Bronchial epithelial cell (primary cell): Measurements from ENCODE around the gene ARHGAP5. TPM values are rescaled to one million over a fixed set of nuclear protein-coding genes. Genes with fewer than 3 reads are reported as not detected.
"Not testable (repeated sequence)": the region's sequence is repeated elsewhere in the genome, so short reads cannot be mapped to it uniquely, and the experiment has no call there.

Experiments used
- DNase-seq: peaks from one replicate; pipeline ENCODE4 v3.0.0-alpha.2; 2010; ENCODE audit warnings: low read depth
- FAIRE-seq: peaks from 2 replicates; lab custom pipeline; 2011; peaks lifted over from hg19 to GRCh38; lab: Jason Lieb, UNC
- H3K27me3 ChIP-seq: 2 replicates; pipeline ENCODE4 v1.5.1; 2011; ENCODE audit warnings: low read length; ENCODE audit not compliant: control insufficient read depth, insufficient read depth
- H3K36me3 ChIP-seq: 2 replicates; pipeline ENCODE4 v1.5.1; 2011; ENCODE audit warnings: low read length; ENCODE audit not compliant: control insufficient read depth, insufficient read depth
- H3K4me3 ChIP-seq: 2 replicates; pipeline ENCODE4 v1.5.1; 2011; ENCODE audit warnings: mild to moderate bottlenecking, low read depth, low read length, control low read depth
- CTCF ChIP-seq: IDR thresholded peaks from 2 replicates; pipeline ENCODE4 v1.5.1; 2011; ENCODE audit warnings: mild to moderate bottlenecking, moderate library complexity, low read length, control low read depth, inconsistent platforms; ENCODE audit not compliant: insufficient read depth, severe bottlenecking
- total RNA-seq: library from RNA; depleted of rRNA; stranded (reverse); fragments of >200 nt; gene quantifications from 2 replicates; pipeline ENCODE4 v1.2.1, GENCODE V29; 2014

The ARHGAP5 gene
- total RNA-seq, 1 donor from 2014 or later: 139 TPM

- no peak for TF ChIP-seq CTCF
- H3K27me3 ChIP-seq: no peaks in the 10 kb centered on the region
- peaks cover 5% of the 10 kb centered on the region for H3K36me3 ChIP-seq
- H3K4me3 ChIP-seq: no peak overlapping the region
- FAIRE-seq: no peak
- no peak for DNase-seq
These were observed 44.8 kb downstream of the ARHGAP5 start for GRCh38 chr14:32121948-32122347.

- not testable (repeated sequence) for H3K4me3 ChIP-seq, DNase-seq, FAIRE-seq, H3K36me3 ChIP-seq, H3K27me3 ChIP-seq
These were observed 50.0 kb downstream of the ARHGAP5 start for GRCh38 chr14:32126899-32127730.

GRCh38 chr14:32127731-32128654 lies 50.9 kb downstream of the ARHGAP5 start:
- not testable (repeated sequence) for H3K4me3 ChIP-seq, H3K36me3 ChIP-seq, DNase-seq, H3K27me3 ChIP-seq, FAIRE-seq

GRCh38 chr14:32128703-32129102 lies 51.6 kb downstream of the ARHGAP5 start:
- FAIRE-seq: no peak
- no peak overlapping the region for H3K4me3 ChIP-seq

GRCh38 chr14:32129124-32129523 lies 52.0 kb downstream of the ARHGAP5 start:
- no peak overlapping the region for H3K4me3 ChIP-seq
- FAIRE-seq: no peak
- DNase-seq: peak; percentile 75
- peaks cover 7% of the 10 kb centered on the region for H3K36me3 ChIP-seq
- H3K27me3 ChIP-seq: no peaks in the 10 kb centered on the region
- TF ChIP-seq CTCF: no peak

More at GRCh38 chr14:32128703-32129102, 51.6 kb downstream of the ARHGAP5 start:
- Histone ChIP-seq H3K36me3 (peaks cover 7% of the 10 kb centered on the region), H3K27me3 (no peaks in the 10 kb centered on the region)
- DNase-seq: no peak
- no peak for TF ChIP-seq CTCF

- not testable (repeated sequence) for FAIRE-seq, H3K36me3 ChIP-seq, DNase-seq
These were observed 54.6 kb downstream of the ARHGAP5 start for GRCh38 chr14:32131689-32132088.

More at GRCh38 chr14:32131689-32132088, 54.6 kb downstream of the ARHGAP5 start:
- not testable (repeated sequence) for H3K27me3 ChIP-seq, H3K4me3 ChIP-seq
